ENCODE results near the gene TRAF3IP3.

Gene TRAF3IP3

DNA sequence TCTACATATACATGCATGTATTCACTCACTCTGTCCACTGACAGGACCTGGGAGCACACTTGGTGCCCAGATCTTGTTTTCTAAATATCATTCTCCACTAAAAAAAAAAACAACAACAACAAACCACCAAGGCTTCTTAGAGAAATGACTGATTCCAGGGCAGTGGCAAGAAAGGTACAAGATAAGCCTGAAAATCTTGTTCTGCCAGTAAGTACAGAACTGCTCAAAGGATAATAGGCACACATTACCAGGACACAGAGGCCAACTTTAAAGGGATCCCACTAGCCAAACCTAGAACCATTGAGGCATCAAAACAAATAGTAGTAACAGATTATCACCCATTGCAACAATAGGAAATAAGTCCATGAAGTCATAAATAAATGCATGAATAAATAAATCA is 40.5 kb upstream of the TRAF3IP3 start:
- DNase-seq (ENCODE audit: extremely low read depth, low read depth) = no peak
- TF ChIP-seq, protein P1, sequence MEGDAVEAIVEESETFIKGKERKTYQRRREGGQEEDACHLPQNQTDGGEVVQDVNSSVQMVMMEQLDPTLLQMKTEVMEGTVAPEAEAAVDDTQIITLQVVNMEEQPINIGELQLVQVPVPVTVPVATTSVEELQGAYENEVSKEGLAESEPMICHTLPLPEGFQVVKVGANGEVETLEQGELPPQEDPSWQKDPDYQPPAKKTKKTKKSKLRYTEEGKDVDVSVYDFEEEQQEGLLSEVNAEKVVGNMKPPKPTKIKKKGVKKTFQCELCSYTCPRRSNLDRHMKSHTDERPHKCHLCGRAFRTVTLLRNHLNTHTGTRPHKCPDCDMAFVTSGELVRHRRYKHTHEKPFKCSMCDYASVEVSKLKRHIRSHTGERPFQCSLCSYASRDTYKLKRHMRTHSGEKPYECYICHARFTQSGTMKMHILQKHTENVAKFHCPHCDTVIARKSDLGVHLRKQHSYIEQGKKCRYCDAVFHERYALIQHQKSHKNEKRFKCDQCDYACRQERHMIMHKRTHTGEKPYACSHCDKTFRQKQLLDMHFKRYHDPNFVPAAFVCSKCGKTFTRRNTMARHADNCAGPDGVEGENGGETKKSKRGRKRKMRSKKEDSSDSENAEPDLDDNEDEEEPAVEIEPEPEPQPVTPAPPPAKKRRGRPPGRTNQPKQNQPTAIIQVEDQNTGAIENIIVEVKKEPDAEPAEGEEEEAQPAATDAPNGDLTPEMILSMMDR (IDR thresholded peaks at IDR 0.05; ENCODE audit: low read depth, low read length) = no peak

- TF ChIP-seq, protein P1 (IDR thresholded peaks at IDR 0.05; ENCODE audit: low read depth, low read length) = no peak
These were observed 38.0 kb upstream of the TRAF3IP3 start for GRCh38 chr1:209717818-209718217.

GRCh38 chr1:209720326-209720725 is 35.5 kb upstream of the TRAF3IP3 start:
- DNase-seq (ENCODE audit: extremely low read depth, low read depth) = no peak
- TF ChIP-seq, protein P1 (IDR thresholded peaks at IDR 0.05; ENCODE audit: low read depth, low read length) = no peak

More at GRCh38 chr1:209717818-209718217, 38.0 kb upstream of the TRAF3IP3 start:
- DNase-seq (ENCODE audit: extremely low read depth, low read depth) = no peak

GRCh38 chr1:209720826-209721225 is 35.0 kb upstream of the TRAF3IP3 start:
- TF ChIP-seq, protein P1 (IDR thresholded peaks at IDR 0.05; ENCODE audit: low read depth, low read length) = no peak
- DNase-seq (ENCODE audit: extremely low read depth, low read depth) = no peak

DNA sequence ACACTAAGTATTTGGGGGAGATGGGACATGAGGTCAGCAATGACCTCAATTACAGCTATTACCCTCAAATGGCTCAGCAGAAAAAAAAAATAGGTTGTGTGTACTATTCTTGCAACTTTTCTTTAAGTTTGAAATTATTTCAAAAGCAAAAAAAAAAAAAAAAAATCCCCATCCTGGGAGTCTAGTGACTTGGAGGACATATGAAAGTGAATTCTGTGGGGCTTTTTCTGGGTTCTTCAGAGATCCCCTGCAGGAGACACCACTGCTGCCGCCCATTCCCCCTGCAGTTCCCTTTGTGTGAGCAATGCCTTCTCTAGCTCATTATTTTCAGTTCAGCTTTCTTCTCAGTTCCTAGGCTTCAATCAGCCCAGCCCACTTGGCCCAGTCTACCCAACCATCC is 34.5 kb upstream of the TRAF3IP3 start:
- TF ChIP-seq, protein P1 (IDR thresholded peaks at IDR 0.05; ENCODE audit: low read depth, low read length) = no peak
- DNase-seq (ENCODE audit: extremely low read depth, low read depth) = no peak

- DNase-seq (ENCODE audit: extremely low read depth, low read depth) = no peak
- TF ChIP-seq, protein P1 (IDR thresholded peaks at IDR 0.05; ENCODE audit: low read depth, low read length) = no peak
These were observed 32.6 kb upstream of the TRAF3IP3 start for GRCh38 chr1:209723265-209723664.

DNA sequence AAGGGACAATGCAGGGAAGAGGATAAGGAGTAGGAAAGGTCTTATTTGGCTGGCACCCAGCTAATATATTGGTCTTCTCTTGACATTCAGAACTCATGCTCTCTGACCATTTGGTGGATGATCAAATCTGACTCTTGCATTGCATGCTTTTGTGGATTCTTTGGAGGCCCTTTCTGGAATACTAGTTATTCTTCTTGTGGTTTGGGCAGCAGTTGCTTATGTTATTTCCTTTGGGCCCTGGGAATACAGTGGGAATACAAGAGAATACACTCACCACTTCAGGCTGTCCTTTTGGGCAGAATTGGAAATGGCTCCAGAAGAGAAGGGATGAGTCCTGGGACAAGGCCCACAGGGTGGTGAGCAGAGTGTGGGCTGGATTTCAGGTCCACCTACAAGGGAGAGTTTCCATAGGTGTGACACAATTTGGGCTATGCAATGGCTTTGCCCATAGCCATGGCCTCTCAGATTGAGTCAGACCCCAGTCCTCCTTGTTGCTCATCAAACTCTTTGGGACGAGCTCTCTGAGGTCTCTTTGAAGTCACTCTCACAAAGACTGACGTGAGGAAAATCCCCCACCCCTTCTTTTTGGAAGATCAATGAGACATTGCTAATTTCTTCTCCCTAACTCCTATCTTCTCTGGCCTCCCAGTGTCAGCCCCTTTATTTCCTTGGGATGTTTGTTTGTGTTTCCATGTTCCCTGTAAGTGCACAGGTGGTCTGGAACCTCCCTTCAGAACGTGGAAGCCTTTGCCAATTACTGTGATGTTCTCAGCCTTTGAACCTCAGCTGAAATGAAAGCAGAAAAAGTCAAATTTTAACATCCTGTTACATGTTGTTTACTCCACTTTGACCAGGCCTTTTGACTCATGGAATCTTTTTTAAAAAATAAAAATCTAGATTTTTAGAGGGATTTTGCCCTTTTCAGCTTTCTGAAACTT is 31.8 kb upstream of the TRAF3IP3 start:
- DNase-seq (ENCODE audit: extremely low read depth, low read depth) = no peak
- TF ChIP-seq, protein P1 (IDR thresholded peaks at IDR 0.05; ENCODE audit: low read depth, low read length) = no peak
